Neuronal stem cell (in vitro differentiated cells): ENCODE measurements around the gene CASP7.

Source experiments
- DNase-seq: peaks from one replicate; pipeline ENCODE4 v3.0.0-alpha.2; 2013; ENCODE audit warnings: low spot score
- H2AFZ ChIP-seq: one replicate; pipeline ENCODE4 v1.6.1; 2013; ENCODE audit warnings: mild to moderate bottlenecking, low read length, inconsistent platforms
- H2AK5ac ChIP-seq: 2 replicates; pipeline ENCODE4 v1.6.1; 2013; ENCODE audit warnings: low read depth, mild to moderate bottlenecking, inconsistent platforms, low read length, moderate library complexity, mixed read lengths
- H2BK120ac ChIP-seq: 2 replicates; pipeline ENCODE4 v1.6.1; 2013; ENCODE audit warnings: low read depth, mild to moderate bottlenecking, inconsistent platforms, low read length, moderate library complexity, mixed read lengths
- H2BK12ac ChIP-seq: one replicate; pipeline ENCODE4 v1.6.1; 2013; ENCODE audit warnings: low read length, inconsistent platforms
- H2BK15ac ChIP-seq: 2 replicates; pipeline ENCODE4 v1.6.1; 2013; ENCODE audit warnings: mild to moderate bottlenecking, low read length, inconsistent platforms, mixed read lengths
- H2BK5ac ChIP-seq: one replicate; pipeline ENCODE4 v1.6.1; 2013; ENCODE audit warnings: inconsistent platforms, mild to moderate bottlenecking, low read length, moderate library complexity
- H3K14ac ChIP-seq: one replicate; pipeline ENCODE4 v1.6.1; 2013; ENCODE audit warnings: low read length, inconsistent platforms
- H3K18ac ChIP-seq: 2 replicates; pipeline ENCODE4 v1.6.1; 2013; ENCODE audit warnings: low read length, inconsistent platforms
- H3K23ac ChIP-seq: 2 replicates; pipeline ENCODE4 v1.6.1; 2013; ENCODE audit warnings: low read depth, mild to moderate bottlenecking, mixed read lengths, low read length, inconsistent platforms; ENCODE audit not compliant: poor library complexity
- H3K27ac ChIP-seq: replicated peaks from 3 replicates; pipeline ENCODE4 v1.5.1; 2013; ENCODE audit warnings: low read length, inconsistent platforms
- H3K27me3 ChIP-seq, 3 experiments: 2 replicates each; pipeline ENCODE4 v1.6.1; 2013; ENCODE audit warnings: low read length in 3 of 3, mild to moderate bottlenecking in 2 of 3, inconsistent platforms in 1 of 3, low read depth in 1 of 3, mixed read lengths in 1 of 3, moderate library complexity in 1 of 3; ENCODE audit not compliant: control insufficient read depth in 3 of 3, insufficient read depth in 3 of 3
- H3K36me3 ChIP-seq, 2 donors: replicated peaks in 1 of 2; 2 replicates each; pipeline ENCODE4 v1.6.1; 2013; ENCODE audit warnings: low read length in 2 of 2; ENCODE audit not compliant: control insufficient read depth in 2 of 2, insufficient read depth in 2 of 2
- H3K4ac ChIP-seq: 2 replicates; pipeline ENCODE4 v1.6.1; 2013; ENCODE audit warnings: inconsistent platforms, mild to moderate bottlenecking, low read length, moderate library complexity
- H3K4me1 ChIP-seq, 2 donors: 1 replicate in 1 of 2; 2 replicates in 1 of 2; pipeline ENCODE4 v1.6.1; 2013; ENCODE audit warnings: low read length in 2 of 2, low read depth in 1 of 2; ENCODE audit not compliant: control insufficient read depth in 2 of 2, insufficient read depth in 1 of 2
- H3K4me2 ChIP-seq: one replicate; pipeline ENCODE4 v1.6.1; 2013; ENCODE audit warnings: mild to moderate bottlenecking, low read length, inconsistent platforms; ENCODE audit not compliant: insufficient read depth, poor library complexity, severe bottlenecking
- H3K4me3 ChIP-seq, 2 donors: 2 replicates each; pipeline ENCODE4 v1.5.1; 2013; ENCODE audit warnings: low read length in 2 of 2, mild to moderate bottlenecking in 2 of 2, inconsistent platforms in 1 of 2, moderate library complexity in 1 of 2
- H3K79me1 ChIP-seq: one replicate; pipeline ENCODE4 v1.6.1; 2013; ENCODE audit warnings: low read depth, mild to moderate bottlenecking, inconsistent platforms, low read length, moderate library complexity
- H3K9ac ChIP-seq: one replicate; pipeline ENCODE4 v1.6.1; 2013; ENCODE audit warnings: mild to moderate bottlenecking, low read depth, low read length, inconsistent platforms; ENCODE audit not compliant: poor library complexity
- H3K9me3 ChIP-seq, 2 donors: replicated peaks in 1 of 2; 2 replicates each; pipeline versions ENCODE3 to v1.6.1; 2013; ENCODE audit warnings: low read length in 2 of 2, mild to moderate bottlenecking in 2 of 2, inconsistent platforms in 1 of 2, low read depth in 1 of 2, mixed read lengths in 1 of 2, moderate library complexity in 1 of 2; ENCODE audit not compliant: control insufficient read depth in 2 of 2, insufficient read depth in 1 of 2
- H4K8ac ChIP-seq: one replicate; pipeline ENCODE4 v1.6.1; 2013; ENCODE audit warnings: low read depth, mild to moderate bottlenecking, inconsistent platforms, low read length, moderate library complexity
- H4K91ac ChIP-seq: one replicate; pipeline ENCODE4 v1.6.1; 2013; ENCODE audit warnings: low read length, low read depth, mild to moderate bottlenecking, inconsistent platforms; ENCODE audit not compliant: poor library complexity
- WGBS, 2 donors: extraction: QIAGEN DNeasy Blood & Tissue Kit; methylation state at CpG; one replicate each; pipeline ENCODE4 v1.1.7; 2013; ENCODE audit warnings: missing lambda C conversion rate in 2 of 2, mixed read lengths in 1 of 2; ENCODE audit not compliant: insufficient read length in 2 of 2, insufficient replicate concordance in 1 of 2; ENCODE audit errors: extremely low coverage in 2 of 2; 5-methylcytosine and 5-hydroxymethylcytosine counted together

The CASP7 gene

DNA sequence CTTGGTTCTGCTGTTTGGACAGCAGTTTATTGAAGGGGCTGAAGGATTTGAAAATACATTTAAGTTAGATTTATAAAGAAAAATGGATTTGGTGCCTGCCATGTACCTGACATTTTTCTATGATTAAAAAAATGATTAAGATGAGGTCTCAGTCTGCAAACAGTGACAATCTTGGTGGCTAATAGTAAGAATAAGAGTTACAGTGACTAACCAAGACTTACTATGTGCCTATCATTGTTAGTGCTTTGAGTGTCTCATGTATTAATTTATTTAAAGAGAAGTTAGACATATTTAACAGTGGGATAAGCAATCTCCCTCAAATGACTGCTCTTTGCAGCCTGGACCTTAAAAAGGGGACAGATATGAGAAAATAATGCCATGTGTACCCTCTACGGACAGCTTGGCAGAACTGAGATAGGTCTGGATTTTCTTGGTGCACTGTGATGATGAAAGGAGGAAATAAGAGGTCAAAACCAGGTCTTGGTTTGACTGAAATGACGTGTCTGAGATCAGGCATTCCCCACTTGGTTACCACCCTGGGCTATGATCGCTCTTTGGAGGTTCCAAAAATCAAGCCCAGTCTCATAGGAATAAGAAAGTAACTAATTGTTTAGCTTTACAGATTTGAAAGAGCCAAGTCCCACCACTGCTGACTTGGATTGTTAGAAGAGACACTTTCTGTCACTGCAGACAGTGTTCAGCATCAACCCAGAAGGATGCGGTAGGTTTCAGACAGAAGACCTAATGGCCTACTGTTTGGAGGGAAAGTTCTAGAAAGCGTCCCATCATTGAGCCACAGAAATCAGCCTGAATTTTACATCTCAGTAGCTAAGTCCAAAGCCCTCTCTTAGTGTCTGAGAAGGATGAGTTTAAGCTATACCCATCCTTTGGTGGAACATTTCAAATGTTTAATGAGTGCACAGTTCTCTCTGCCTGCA is 2.1 kb downstream of the CASP7 start:
- no peak overlapping the region for H2AK5ac ChIP-seq
- no peak overlapping the region for H3K27ac ChIP-seq
- peaks cover 5 to 8% of the 10 kb centered on the region in 2 donors for H3K4me1 ChIP-seq
- peaks cover 4% of the 10 kb centered on the region for H3K79me1 ChIP-seq
- no peak overlapping the region for H2BK120ac ChIP-seq
- no CpG with 5 or more reads among the region's 5 CpGs for WGBS, 2 donors
- H3K4me2 ChIP-seq, result no peak overlapping the region
- peaks cover 0 to 2% of the 10 kb centered on the region in 2 donors for H3K36me3 ChIP-seq
- no peak overlapping the region for H2BK5ac ChIP-seq
- no peak overlapping the region for H3K4me3 ChIP-seq
- peaks cover 0 to 6% (median 0%) of the 10 kb centered on the region in 3 experiments for H3K27me3 ChIP-seq
- H2BK12ac ChIP-seq, result no peak overlapping the region
- H4K91ac ChIP-seq, result no peak overlapping the region
- no peak overlapping the region for H2BK15ac ChIP-seq
- no peak overlapping the region for H3K23ac ChIP-seq
- H3K18ac ChIP-seq, result no peak overlapping the region
- no peak overlapping the region for H4K8ac ChIP-seq
- H2AFZ ChIP-seq, result no peak overlapping the region
- H3K9ac ChIP-seq, result no peak overlapping the region
- H3K9me3 ChIP-seq, result peaks cover 0 to 13% of the 10 kb centered on the region in 2 donors
- DNase-seq, result no peak
- no peak overlapping the region for H3K14ac ChIP-seq
- H3K4ac ChIP-seq, result no peak overlapping the region

- Histone ChIP-seq H2AFZ (no peak overlapping the region), H3K36me3 (peaks cover 0 to 2% of the 10 kb centered on the region in 2 donors), H3K27ac (no peak overlapping the region), H3K79me1 (peaks cover 4% of the 10 kb centered on the region), H3K14ac (no peak overlapping the region), H3K27me3 (peaks cover 0 to 6% (median 0%) of the 10 kb centered on the region in 3 experiments), H4K91ac (no peak overlapping the region), H2BK120ac (no peak overlapping the region), H3K4ac (no peak overlapping the region), H3K4me3 (no peak overlapping the region), H3K4me2 (no peak overlapping the region), H2AK5ac (no peak overlapping the region), H4K8ac (no peak overlapping the region), H3K9ac (no peak overlapping the region), H3K4me1 (peaks cover 5 to 8% of the 10 kb centered on the region in 2 donors), H3K18ac (no peak overlapping the region), H2BK12ac (no peak overlapping the region), H3K9me3 (peaks cover 2 to 18% of the 10 kb centered on the region in 2 donors), H3K23ac (no peak overlapping the region), H2BK5ac (no peak overlapping the region), H2BK15ac (no peak overlapping the region)
- WGBS, 2 donors, result no CpG with 5 or more reads among the region's 2 CpGs
- DNase-seq, result no peak
Observed at GRCh38 chr10:113683300-113683699, 3.6 kb downstream of the CASP7 start.

DNA sequence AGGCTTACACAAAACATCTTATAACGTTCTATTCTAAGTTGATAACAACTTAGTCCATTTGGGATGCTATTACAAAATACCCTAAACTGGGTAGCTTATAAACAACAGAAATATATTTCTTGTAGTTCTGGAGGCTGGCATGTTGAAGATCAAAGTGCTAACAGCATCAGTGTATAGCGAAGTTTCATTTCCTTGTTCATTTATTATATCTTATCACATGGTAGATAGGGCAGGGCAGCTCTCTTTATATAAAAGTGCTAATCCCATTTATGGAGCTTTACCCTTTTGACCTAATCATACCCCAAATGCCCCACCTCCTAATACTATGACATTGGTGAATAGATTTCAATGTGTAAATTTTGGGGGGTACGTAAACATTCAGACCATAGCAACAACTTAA is 6.3 kb downstream of the CASP7 start:
- H3K36me3 ChIP-seq, result peaks cover 0 to 2% of the 10 kb centered on the region in 2 donors
- no peak overlapping the region for H3K4me3 ChIP-seq
- no peak overlapping the region for H3K4me2 ChIP-seq
- no peak overlapping the region for H2BK5ac ChIP-seq
- DNase-seq, result no peak
- no peak overlapping the region for H2AFZ ChIP-seq
- no peak overlapping the region for H3K23ac ChIP-seq
- H3K27ac ChIP-seq, result no peak overlapping the region
- peaks cover 2 to 18% of the 10 kb centered on the region in 2 donors for H3K9me3 ChIP-seq
- no peak overlapping the region for H4K8ac ChIP-seq
- no CpG with 5 or more reads among the region's 3 CpGs for WGBS, 2 donors
- no peak overlapping the region for H3K4ac ChIP-seq
- H3K4me1 ChIP-seq, result no peaks in the 10 kb centered on the region
- no peak overlapping the region for H2BK15ac ChIP-seq
- no peaks in the 10 kb centered on the region for H3K79me1 ChIP-seq
- H2BK120ac ChIP-seq, result no peak overlapping the region
- H3K27me3 ChIP-seq, result no peaks in the 10 kb centered on the region
- H3K9ac ChIP-seq, result no peak overlapping the region
- H3K14ac ChIP-seq, result no peak overlapping the region
- H2BK12ac ChIP-seq, result no peak overlapping the region
- H2AK5ac ChIP-seq, result no peak overlapping the region
- no peak overlapping the region for H3K18ac ChIP-seq
- H4K91ac ChIP-seq, result no peak overlapping the region

DNA sequence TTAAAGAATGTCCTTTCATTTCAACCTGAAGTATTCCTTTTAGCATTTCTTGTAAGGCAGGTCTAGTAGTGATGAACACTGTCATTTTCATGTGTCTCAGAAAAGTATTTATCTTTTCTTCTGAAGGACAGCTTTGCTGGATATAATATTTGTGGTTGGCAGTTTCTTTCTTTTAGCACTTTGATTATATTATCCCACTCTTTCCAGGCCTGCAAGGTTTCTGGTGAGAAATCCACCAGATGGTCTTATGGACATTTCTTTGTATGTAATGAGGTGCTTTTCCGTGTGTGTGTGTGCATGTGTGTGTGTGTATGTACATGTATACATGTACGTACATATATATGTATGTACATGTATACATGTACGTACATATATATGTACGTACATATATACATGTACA is 7.3 kb downstream of the CASP7 start:
- Histone ChIP-seq H3K4ac (no peak overlapping the region), H2AFZ (no peak overlapping the region), H3K4me1 (no peaks in the 10 kb centered on the region), H2BK15ac (no peak overlapping the region), H2BK120ac (no peak overlapping the region), H3K4me3 (no peak overlapping the region), H3K9ac (no peak overlapping the region), H3K27me3 (no peaks in the 10 kb centered on the region), H3K14ac (no peak overlapping the region), H3K36me3 (peaks cover 2 to 5% of the 10 kb centered on the region in 2 donors), H2AK5ac (no peak overlapping the region), H3K27ac (no peak overlapping the region), H2BK12ac (no peak overlapping the region), H2BK5ac (no peak overlapping the region), H3K18ac (no peak overlapping the region), H3K4me2 (no peak overlapping the region), H4K91ac (no peak overlapping the region), H3K79me1 (no peaks in the 10 kb centered on the region), H3K23ac (no peak overlapping the region), H4K8ac (no peak overlapping the region), H3K9me3 (peaks cover 6 to 26% of the 10 kb centered on the region in 2 donors)
- no peak for DNase-seq
- WGBS, 2 donors, result no CpG with 5 or more reads among the region's 4 CpGs
